Activated CD4-positive, alpha-beta T cell treated with anti-CD3 and anti-CD28 coated beads, Interleukin-2, amount 50 U/mL, for 4 hours (primary cell): ENCODE data around the gene TARS2.
A peak's percentile ranks its signal among the peaks of the same experiment; 100 is the strongest.

ENCODE experiments used
- DNase-seq, 2 experiments: peaks; one replicate each; pipeline ENCODE4 v3.0.0-alpha.2; 2020

Gene TARS2

DNA sequence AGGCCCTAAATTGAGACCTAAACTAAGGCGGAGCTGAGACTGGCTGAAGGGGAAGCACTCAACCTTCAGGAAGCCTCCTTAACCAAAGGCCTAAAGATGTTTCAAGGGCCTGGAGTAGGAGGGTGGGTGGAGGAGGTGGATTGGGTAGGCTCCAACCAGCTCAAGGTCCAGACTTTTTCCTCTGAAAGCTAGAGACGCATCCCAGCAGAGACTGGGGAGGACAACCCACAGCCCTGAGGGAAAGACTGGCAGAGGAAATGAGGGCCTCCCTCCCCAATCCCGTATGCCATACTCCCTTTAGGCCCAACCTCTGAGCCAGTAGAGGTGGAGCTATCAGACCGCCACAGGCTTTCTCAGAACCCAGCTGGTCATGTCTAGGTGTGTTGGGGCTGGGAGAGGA lies 21.8 kb downstream of the TARS2 start:
- DNase-seq, result no peak

DNA sequence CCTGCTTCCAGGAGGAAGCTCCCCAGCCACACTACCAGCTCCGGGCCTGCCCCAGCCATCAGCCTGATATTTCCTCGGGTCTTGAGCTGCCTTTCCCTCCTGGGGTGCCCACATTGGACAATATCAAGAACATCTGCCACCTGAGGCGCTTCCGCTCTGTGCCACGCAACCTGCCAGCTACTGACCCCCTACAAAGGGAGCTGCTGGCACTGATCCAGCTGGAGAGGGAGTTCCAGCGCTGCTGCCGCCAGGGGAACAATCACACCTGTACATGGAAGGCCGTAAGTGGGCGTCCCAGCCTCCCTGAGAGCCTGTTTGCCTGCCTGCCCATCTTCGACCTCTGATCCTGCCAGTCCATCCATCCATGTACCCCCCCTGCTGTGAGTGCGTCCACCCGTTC lies 24.3 kb downstream of the TARS2 start:
- no peak for DNase-seq

DNA sequence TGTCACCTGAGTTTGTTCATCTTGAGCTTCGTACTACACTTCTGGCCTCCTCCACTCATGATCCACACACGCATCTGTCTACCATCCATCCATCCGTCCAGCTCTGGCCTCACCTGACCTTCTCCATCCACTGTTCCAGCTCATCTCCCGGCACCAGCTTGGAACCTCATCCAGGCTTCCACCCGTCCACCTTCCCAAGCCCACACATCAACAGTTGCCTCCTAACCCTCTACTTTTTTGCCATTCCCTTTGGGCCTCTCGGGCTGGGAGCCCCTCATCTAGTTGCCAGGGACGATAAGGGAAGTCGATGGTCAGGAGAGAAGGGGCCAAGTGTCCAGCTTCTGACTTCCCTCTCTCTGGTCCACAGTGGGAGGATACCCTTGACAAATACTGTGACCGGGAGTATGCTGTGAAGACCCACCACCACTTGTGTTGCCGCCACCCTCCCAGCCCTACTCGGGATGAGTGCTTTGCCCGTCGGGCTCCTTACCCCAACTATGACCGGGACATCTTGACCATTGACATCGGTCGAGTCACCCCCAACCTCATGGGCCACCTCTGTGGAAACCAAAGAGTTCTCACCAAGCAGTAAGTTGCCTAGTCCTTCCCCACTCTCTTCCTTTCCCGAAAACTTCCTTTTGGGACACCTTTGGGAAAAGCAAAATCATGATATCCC lies 24.9 kb downstream of the TARS2 start:
- no peak for DNase-seq

DNA sequence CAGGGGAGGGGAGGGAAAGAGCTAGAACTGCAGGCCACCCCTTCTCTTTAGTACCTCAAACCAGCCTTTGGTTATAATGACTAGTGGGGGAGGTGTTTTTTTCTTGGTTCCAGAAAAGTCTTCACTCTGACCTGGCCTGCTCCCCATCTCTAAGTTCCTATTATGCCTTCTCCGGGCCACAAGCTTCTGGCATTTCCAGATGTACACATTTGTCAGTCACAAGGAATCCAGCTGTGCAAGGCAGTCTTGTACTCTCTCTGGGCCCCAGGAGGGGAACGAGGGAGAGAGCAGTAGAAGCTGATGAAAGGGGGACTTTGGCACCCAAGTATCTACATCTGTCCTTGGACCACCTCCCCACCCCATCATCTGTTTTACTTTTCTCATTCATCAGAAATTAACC lies 25.6 kb downstream of the TARS2 start:
- DNase-seq, result no peak

DNA sequence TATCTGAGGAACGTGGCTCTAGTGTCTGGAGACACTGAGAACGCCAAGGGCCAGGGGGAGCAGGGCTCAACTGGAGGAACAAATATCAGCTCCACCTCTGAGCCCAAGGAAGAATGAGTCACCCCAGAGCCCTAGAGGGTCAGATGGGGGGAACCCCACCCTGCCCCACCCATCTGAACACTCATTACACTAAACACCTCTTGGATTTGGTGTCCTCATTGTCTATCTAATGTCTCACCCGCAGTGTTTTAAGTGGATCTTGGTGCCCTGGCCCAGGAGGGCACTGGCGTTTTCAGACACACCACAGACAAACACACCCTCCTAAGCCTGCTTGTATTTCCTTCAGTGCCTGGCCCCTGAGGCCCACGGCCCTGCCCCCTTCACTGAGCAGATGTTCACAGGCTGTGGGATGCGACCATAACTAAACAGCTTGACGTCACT lies 26.2 kb downstream of the TARS2 start:
- DNase-seq, result no peak

DNA sequence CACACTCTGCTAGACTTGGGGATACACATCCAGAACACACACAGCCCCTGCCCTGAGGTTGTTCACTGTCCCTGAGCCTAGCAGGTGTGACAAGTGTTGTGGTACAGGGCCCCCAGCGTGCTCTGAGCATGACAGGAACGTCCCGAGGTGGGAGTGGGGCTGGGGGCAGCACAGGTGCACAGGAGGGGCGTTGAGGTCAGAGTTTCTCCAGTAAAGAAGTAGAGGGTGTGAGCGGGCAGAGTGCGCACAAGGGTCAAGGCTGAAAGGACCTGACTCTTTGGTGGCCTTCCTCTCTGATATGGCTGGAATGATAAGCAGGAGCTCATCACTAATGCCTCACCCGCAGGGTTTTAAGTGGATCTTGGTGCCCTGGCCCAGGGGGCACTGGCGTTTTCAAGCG lies 27.0 kb downstream of the TARS2 start:
- DNase-seq, result no peak

DNA sequence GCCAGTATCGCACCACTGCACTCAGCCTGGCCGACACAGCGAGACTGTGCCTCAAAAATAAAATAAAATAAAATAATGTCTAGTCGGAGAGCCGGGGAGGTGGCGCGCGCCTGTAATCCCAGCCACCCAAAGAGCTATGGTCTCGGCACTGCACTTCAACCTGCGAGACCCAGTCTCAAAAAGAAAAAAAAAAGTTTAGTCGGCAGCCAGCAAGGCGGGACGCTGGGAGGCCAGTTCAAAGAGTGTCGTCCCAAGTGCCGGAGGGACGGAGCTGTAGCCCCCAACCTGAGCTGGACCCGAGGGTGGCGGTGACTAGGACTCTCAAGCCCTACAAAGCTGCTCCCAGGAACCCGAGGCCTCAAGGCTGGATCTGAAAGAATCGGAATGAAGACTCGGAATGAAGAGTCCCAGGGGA lies 27.7 kb downstream of the TARS2 start:
- DNase-seq, result no peak

DNA sequence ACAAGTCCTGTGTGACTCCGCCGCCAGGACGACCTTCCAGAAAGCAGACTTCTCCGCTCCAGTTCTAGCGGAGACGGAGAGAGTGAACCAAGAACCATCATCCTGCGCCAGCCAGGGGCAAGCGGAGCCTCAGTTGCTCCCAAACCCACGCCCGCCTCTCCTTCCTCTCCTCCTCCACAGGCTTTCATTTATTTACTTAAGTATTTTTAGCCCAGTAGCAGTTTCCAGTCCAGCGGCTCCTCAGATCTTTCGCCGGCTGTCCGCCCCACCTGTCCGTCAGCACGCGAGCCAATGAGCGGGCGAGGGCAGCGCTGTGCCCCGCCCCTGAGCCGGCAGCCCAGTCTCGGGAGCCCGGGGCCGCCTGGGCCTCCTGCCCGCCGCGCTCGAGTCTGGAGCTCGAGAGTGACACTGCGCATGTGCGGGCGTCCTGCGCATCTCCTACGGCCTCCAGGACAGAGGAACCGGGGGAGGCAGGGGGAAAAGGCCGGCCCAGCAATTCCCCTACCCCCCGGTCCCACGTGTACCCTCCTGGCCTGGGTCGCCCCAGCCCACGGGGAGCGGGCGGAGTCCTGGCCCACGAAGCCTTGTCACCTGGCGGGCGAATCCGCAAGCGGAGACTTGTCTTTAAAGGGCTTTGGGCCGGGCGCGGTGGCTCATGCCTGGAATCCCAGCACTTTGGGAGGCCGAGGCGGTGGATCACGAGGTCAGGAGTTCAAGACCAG lies 28.3 kb downstream of the TARS2 start, which contains the start of gene FALEC:
Gene FALEC (plus strand): TSS at position 425 of the 722 bp plus-strand sequence.
- DNase-seq, result peak; percentile 78 to 83

DNA sequence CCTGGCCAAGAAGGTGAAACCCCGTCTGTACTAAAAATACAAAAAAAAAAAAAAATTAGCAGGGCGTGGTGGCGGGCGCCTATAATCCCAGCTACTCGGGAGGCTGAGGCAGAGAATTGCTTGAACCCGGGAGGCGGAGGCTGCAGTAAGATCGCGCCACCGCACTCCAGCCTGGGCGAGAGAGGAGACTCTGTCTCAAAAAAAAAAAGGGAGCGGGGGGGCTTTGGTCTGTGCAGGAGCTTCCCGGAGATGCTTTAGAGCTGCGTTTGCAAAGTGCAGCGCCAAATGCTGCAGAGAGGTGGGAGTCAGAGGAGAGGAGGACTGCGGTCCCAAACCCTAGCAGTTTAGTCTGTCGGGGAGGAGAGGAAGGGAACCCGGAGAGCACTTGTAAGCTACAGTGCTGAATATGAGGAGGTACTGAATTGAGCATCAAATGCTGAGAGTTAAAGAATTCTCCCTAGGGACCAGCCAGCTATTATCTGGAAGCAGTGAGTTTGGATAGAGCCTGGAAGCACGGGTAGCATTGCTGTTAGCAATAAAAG lies 28.9 kb downstream of the TARS2 start:
- no peak for DNase-seq

DNA sequence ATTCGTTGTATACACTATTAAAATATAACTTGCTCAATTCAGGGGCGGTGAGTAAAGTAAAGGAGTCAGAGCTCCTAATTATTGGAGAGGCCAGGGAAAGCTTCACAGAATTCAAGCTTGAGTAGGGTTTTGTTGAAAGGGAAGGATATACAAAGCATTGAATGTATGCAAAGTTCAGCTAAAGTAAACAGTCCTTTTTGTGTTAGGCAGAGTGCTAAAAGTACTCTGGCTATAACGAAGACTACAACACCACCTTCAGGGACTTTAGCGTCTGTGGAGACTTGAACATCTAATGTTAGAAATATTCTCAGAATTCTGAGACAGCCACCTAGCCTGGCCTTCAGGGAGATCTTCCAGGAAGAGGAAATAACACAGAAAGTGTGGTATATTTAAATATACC lies 29.4 kb downstream of the TARS2 start:
- DNase-seq, result no peak

DNA sequence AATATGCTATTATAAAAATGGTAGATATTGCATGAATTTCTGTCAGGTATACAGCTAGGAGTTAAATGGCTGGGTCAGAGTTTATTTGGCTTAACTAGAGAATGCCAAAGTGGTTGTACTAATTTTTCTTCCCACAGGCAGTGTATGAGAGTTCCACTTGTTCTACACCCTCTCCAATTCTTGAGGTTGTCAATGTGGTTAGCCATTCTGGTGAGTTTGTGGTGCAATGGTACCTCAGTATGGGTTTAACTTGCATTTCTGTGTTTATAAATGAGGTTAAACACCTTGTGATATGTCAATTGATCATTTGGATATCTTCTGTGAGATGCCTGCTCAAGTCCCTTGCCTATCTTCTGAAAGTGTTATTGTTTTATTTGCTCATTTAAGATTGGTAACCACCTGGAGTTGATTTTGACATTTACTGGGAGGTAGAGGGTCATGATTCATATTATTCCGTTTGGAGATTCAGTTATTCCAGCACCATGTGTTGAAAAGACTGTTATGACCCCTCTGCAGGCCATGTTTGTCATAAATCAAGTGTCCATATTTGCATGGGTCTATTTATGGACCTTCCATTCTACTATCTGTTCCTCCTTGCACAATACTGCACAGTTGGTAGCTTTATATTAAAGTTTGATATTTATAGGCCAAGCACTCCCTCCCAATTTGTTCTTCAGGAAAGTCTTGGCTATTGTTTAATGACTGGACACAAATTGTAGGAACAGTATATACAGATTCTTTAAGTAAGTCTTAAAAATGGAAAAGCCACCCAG lies 34.2 kb downstream of the TARS2 start:
- DNase-seq, result no peak

DNA sequence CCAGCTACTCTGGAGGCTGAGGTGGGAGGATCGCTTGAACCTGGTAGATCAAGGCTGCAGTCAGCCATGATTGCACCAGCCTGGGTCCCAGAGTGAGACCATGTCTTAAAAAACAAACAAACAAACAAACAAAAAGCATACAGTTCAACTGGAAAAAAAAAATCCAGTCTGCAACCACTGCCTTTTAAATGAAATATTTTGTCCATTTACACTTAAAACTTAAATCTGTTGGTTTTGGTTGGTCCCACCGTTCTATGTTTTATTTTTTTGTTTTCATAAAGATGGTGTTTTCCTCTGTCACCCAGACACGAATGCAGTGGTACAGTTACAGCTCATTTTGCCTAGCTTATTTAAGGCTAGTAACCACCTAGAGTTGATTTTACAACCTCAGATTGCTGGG lies 38.1 kb downstream of the TARS2 start:
- DNase-seq, result no peak

DNA sequence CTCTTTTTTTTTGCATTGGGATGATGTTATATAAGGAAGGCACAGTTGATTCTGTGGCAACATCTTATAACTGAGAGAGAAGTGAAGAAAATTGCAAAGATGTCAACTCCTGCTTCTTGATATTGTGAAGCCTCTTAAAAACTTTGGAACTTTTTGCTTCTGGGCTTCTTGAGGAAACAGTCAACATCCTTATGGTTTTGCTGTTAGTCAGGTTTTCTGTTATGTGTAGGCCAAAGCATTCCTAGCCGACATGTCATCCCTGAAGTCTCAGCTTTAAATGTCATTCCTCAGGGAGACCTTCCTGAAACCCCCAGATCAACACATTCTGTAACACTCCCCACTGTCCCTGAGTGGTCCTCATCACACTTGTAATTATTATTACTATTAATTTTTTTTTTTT lies 41.0 kb downstream of the TARS2 start:
- DNase-seq, result no peak

DNA sequence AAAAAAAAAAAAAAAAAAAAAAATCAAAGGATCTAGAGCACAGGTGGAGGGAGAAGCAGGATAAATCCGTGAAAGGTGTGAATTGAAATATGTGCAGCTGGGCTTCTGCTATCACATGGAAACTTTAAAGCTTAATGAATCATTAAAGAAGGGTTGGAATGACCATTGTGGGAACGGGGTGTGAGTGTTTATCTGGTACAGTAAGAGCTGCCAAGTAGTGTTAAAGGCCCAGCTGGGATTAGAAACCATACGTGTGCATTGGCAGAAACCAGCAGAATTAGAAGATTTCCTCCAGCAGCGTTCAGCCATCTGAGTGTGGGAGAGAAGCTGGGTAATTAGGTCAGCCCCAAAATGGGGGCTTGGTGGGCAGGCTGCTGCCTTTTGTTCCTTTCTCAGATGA lies 41.8 kb downstream of the TARS2 start:
- no peak for DNase-seq

DNA sequence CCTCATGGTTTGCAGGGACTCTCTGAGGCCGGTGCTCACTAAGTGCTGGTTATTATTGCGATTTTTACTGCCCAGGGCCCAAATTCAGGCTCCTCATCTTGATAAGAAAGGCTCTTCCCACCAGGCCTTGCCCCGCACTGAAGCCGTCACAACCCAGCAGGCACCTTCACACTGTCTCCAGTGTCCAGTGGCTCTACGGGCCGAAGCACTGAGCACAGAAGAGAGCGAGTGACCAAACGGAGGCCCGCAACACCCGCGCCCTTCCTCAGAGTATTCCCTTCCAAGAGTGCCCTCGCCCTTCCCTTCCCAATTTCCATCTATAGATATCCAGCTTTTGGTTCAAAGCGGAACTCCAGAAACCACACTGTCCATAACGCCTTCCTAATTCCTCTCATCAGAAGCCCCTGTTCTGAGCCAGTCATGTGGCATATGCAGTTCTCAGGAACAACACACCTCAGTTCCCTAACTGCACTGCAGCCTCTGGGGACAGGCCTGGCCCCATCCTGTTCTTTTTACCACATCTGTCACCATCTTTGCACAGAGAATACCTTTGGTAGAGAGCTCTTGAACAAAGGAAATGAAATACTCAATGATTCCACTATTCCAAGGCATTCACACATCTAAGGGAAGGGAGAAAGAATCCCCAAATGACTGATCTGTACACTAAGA lies 43.4 kb downstream of the TARS2 start:
- no peak for DNase-seq

DNA sequence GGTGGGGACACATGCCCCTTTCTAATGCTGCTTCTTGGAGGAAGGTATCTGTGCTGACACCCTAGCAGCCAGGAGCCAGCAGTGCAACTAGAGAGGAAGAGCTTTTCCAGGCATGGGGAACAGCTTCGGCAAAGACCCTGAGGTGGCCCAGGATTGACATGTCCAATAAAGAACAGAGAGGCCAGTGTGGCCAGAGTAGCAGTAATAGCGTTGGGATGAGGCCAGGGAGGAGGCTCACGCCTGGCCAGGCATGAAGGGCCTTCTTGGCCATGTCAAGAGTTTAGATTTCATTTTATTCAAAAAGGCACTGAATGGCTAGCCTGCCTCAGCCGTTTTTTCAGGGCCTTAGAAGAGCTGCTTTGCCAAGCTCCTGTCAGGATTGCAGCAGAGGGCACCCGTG lies 45.6 kb downstream of the TARS2 start:
- DNase-seq, result no peak

DNA sequence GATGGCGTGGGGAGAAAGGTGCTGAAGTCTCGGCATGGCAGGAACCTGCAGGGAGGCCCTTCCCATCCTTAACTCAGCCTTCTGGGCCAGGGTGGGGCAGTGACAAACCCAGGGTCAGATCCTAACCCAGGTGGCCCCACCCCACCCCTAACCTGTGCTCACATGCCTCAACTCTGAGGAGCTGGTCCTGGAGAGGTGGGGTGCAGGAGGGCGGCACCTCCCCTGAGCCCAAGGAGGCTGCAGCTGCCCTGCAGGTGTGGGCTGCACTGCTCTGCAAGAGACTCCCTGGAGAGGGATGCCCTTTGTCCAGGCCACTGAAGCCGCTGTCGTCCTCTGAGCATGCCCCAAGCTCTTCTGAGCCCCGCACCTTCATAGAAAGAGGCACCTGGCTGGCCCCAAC lies 46.8 kb downstream of the TARS2 start:
- DNase-seq, result no peak

DNA sequence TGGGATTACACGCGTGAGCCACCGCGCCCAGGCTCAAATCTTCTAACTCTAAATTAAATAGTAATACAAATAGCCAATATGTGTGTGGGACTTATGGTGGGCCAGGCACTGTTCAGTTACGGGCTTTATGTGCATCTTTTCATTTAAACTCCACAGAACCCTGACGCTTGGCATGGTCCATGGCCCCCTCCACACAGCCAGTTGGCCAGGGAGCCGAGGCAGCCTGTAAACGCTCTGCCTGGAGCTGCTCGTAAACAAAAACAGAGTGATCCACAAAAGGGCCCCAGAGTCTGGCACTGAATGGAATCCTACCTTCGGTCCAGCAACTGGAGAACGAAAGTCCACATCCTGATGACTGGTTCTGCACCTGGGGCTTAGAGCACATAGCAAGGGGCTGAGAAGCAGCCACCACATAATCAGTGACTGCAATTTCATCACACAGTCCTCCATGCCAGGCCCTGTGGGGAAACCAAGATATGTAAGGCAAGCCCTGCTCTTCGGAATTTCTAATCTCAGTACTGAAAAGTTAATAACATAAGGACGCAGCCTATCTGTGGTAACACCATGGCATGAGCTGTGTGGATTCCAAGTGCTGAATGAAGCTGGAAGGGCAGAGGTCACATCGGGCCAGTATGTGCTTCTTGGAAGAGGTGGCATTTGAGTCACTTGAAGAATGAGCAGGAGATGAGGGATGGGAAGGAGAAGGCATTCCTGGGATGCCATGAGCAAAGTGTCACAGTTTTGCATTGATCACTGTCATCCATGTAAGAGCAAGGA lies 48.5 kb downstream of the TARS2 start:
- DNase-seq, result no peak

DNA sequence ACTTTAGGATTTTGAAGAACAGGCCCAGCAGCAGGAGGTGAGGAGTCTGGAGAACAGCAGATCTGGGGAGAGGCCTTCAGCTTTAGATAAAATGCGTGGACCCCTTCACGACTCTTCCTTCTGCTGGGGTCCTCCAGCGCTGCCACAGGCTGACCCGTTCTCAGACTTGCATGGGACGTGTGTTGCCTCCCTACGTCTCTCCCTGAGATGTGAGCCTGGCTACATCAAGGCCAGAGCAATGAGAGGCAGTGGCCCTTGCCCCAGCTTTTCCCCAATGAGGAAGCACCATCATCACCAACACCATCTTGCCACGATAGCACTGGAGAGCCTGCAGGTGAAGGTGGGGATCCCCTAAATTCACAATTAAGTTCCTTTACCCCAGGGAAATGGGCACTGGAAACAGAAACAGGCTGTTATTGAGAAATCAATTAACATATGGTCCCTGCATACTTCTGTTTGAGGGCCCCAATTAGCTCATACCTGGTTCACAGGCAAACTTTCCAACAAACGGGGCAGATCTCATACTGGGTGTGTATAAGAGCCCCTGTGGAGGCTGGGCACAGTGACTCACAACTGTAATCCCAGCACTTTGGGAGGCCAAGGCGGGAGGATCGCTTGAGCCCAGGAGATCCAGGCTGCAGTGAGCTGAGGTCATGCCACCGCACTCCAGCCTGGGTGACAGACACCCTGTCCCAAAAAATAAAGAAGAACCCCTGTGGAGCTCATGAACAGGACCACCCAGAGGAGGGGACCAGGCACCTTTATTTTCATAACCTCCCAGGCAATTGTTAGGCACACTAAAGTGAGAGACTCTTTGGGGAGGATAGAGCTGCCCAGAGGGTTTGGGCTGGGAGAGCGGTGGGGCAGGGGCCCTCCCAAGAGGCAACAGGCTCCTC lies 49.9 kb downstream of the TARS2 start:
- no peak for DNase-seq

DNA sequence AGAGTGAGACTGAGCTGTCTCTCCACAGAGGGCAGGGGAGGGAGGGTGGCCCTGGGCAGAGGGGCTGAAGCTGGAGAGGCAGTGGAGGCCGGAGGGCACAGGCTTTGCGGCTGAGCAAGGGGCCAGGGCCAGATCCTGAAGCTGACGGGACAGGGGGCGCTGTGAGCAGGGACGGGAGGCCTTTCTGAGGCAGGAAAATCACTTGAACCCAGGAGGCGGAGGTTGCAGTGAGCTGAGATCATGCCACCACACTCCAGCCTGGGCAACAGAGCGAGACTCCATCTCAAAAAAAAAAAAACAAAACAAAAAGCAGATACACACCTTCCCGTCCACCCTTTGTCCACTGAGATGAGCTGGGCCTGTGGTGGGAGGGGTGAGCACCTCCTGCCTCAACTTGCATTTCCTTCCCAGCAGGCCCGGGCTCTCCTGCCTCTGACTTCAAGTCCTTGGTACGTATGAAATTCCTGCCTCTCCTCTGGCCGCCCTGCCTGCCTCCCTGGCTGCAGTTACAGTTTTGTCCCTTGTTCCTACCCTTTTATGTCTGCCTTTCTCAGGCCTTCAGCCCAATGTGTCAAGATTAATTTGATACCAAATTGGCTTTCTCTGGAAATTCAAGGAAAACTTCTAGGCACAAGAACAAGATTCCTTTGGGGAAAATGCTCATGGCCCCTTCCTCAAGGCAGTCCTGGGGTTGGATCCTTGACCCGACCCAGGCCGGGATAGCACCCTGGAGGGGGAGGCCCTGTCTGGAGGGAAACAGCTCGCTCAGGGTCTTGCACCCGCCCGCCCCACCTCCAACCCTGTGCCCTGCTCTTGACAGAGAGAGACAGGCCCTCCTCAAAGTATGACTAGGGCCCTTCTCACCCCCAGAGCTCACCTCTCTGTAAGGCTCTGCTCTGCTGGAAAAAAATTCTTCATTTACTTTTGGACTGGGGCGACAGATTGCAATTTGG lies 50.8 kb downstream of the TARS2 start:
- no peak for DNase-seq
